ENCODE results near the gene RIPOR2.
"Not testable (repeated sequence)": the region's sequence is repeated elsewhere in the genome, so short reads cannot be mapped to it uniquely, and the experiment has no call there.

The RIPOR2 gene

GRCh38 chr6:24807584-24807983 lies 128.2 kb downstream of the RIPOR2 start:
- no peak for DNase-seq (ENCODE audit: low read depth in 3 of 3)

DNA sequence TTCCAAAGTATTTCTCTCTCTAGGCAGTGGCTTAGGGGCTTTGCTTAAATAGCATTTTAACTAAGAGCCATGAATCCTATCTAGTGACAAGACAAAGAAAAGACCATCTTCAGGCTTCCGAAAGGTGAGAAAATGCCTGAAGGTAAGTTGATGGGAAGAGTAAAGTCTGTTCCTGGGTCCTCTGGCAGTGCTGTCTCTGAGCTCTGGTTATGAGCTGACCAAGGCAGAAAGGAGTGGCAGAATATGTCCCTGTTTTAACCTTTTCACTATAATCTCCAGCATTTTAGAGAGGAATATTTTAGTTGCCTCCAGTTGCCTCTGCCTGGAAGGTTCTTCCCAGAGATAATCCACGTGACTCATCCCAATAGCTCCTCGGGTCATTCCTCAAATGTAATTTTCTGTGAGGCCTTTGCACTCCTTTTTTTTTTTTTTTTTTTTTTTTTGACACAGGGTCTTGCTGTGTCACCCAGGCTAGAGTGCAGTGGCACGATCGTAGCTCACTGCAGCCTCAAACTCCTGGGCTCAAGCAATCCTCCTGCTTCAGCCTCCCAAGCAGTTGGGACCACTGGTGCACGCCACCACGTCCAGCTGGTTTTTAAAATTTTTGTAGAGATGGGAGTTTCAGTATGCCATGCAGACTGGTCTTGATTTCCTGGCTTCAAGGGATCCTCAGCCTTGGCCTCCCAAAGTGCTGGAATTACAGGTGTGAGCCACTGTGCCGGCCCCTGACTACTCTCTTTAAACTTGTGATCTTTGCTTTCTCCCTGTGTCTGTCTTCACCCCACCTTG lies 133.3 kb downstream of the RIPOR2 start:
- no peak for DNase-seq (ENCODE audit: low read depth in 3 of 3)

- DNase-seq (ENCODE audit: low read depth in 3 of 3), result no peak
Measured at GRCh38 chr6:24799541-24799915, 136.2 kb downstream of the RIPOR2 start.

DNA sequence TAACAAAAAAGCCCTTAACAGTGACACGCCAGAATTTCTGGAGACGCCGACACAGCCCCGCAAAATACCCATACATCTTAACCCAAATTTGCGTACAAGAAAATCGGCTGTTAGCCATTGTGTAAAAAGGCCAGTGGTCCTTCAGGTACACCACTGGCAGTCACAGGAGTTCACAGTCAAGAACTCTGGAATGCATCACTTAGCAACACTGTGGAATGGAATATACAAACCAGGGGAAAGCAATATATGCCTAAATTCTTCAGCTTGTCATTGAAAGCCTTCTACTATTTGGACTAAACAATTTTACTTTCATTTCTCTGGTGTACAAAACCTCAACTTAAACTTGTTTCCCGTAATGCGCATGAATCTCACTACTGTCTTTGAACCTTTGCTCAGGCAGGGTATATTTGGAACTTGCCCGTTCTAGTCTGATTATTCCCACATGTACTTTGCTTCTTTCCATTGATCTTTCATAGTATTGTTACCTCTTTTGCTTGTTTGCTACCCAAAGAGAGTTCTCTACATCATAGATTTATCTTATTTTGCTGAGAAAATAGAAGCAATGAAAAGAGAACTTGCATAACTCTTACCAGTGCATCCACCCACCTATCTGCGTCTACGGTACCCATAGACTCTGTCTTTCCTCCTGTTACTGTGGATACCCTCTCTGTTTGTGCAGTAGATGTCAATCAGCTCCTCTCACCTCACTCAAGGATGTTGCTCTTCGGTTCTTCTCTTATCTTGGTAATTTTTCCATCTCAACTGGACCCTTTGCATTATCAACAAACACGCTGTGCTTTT lies 136.8 kb downstream of the RIPOR2 start, which contains the start of gene ARMH2:
Gene ARMH2 (minus strand): TSS at position 178 of the 801 bp plus-strand sequence. CDS start 60 bp downstream, at position 118.
- no peak for DNase-seq (ENCODE audit: low read depth in 3 of 3)

DNA sequence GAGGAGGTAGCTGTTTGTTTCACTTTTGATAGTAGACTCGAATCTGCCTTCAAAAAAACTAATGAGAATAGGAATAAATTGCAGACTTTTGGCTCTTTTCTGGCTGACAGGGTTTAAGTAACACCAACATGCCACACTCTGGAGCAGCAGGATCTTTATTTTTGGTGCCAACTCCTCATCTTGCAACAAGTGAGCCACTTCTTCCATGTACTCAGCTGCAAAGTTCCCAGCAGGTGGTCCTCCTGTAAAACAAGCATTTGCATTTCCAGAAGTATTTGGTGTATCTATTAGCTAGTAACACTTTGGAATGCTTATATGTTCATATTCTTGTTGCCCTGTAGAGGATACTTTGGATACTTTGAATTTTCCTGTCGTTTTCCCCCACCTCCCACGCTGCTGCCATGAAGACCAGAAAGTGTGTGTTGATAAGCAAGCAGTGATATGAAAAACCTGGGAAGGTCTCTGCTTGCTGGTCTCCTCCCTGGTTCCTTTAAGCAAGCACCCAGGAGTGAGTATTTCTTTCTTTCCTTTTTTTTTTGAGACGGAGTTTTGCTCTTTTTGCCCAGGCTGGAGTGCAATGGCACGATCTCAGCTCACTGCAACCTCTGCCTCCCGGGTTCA lies 138.1 kb downstream of the RIPOR2 start:
- no peak for DNase-seq (ENCODE audit: low read depth in 3 of 3)

DNA sequence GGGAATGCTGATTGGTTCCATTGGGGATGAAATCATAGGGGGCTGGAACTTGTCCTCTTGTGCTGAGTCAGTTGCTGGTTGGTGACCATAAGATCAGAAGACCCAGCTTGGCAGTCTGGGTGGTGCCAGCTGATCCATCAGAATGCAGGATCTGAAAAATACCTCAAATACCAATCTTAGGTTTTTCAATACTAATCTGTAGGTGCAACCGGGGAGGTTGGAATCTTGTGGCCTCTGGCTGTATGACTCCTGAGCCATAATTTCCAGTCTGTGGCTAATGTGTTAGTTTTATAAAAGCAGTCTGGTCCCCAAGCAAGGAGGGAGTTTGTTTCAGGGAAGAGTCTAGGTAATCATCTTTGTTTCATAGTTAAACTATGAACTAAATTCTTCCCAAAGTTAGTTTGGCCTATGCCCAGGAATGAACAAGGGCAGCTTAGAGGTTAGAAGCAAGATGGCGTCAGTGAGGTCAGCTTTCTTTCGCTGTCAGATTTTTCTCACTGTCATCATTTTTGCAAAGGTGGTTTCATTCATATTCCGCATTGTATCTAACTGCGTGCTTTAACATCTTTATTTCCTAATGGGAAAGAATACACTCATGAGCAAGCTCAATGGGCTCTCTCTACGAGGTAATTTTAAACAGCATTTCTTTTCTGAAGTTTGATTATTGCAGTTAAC lies 139.0 kb downstream of the RIPOR2 start:
- peak in 1 of 3 experiments; percentile 13 for DNase-seq (ENCODE audit: low read depth in 3 of 3)

- DNase-seq (ENCODE audit: low read depth in 3 of 3), result no peak
Measured at GRCh38 chr6:24795106-24795505, 140.7 kb downstream of the RIPOR2 start.

GRCh38 chr6:24788031-24788665 lies 147.6 kb downstream of the RIPOR2 start:
- no peak for DNase-seq (ENCODE audit: low read depth in 3 of 3)

DNA sequence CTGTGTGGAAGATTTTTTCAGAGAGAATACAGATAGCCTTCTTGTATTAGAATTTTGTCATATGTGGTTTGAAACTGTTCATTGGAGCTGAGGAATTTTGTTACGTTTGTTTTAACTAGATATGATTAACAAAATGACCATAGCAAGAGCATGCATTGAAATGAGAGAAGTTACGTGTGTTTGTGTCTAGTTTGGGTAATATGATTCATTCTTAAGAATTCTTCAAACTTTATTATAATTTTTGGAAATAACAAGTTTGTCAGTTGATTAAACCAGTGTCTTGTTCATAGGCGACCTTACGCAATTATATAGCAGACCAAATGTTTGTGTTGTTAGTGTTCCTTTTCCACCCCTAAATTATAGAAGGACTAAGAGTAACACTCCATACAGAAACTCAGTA lies 155.6 kb downstream of the RIPOR2 start:
- DNase-seq (ENCODE audit: low read depth in 3 of 3), result no peak

DNA sequence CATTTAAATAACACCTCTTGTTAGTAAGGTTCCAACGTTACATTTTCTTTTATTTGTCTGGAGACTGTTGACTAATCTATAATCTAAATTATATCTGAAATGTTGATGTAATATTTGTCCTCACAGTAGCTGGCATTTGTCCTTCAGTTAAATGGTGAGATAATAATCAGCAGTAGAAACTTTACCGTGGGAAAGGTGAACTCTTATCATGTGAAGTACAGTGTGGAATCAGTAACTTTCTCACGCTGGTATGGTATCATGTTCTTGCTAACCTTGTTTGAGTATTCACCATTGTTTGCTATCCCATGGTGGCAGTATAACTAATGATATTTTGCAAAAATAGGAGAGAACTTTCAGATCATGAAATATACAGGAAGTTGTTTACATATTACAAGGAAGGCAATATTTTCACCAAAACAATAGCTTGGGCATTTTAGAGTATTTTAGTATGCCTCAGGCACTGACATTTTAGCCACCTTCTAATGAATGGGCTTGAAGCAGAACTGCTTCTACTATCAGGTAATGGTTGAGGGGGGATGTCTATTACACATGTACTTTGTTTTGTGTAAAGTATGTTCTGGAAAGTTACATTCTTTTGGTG lies 156.2 kb downstream of the RIPOR2 start:
- DNase-seq (ENCODE audit: low read depth in 3 of 3), result no peak

GRCh38 chr6:24778878-24779277 lies 156.9 kb downstream of the RIPOR2 start:
- no peak for DNase-seq (ENCODE audit: low read depth in 3 of 3)

DNA sequence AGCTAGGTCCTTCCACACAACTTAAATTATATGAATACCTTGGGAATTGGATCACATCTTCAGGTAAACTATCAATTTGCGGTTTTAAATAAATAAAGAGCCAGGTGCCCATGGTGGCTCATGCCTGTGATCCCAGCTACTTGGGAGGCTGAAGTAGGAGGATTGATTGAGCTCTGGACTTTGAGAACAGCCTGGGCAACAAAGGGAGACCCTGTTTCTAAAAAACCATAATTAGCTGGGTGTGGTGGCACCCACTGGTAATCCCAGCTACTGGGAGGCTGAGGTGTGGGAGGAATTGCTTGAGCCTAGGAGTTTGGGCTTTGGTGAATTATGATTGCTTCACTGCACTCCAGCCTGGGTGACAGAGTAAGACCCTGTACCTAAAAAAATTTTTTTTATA lies 157.6 kb downstream of the RIPOR2 start:
- DNase-seq (ENCODE audit: low read depth in 3 of 3), result no peak

- DNase-seq (ENCODE audit: low read depth in 3 of 3), result no peak
Measured at GRCh38 chr6:24777227-24777626, 158.5 kb downstream of the RIPOR2 start.

GRCh38 chr6:24775520-24776058 lies 160.2 kb downstream of the RIPOR2 start:
- DNase-seq (ENCODE audit: low read depth in 3 of 3), result peak in 1 of 3 experiments; percentile 33

GRCh38 chr6:24774696-24775519 lies 160.9 kb downstream of the RIPOR2 start, which contains the start of gene GMNN:
Gene GMNN, plus strand, starts transcription at chr6:24774937. Its CDS starts 2,310 bp downstream, at chr6:24777247.
- peak; percentile 96 to 99 (median 96) for DNase-seq (ENCODE audit: low read depth in 3 of 3)

DNA sequence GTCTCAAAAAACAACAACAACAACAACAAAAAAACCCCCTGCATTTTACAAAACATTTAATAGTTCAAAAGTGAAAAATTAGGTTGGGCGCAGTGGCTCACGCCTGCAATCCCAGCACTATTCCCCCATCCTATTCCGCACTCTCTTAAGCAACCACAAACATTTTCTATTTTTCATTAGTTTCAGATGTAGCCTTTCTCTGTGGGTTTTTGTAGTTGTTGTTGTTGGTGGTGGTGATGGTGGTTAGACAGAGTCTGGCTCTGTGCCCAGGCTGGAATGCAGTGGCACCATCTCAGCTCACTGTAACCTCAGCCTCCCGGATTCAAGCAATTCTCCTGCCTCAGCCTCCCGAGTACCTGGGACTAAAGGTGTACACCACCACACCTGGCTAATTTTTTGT lies 167.4 kb downstream of the RIPOR2 start:
- DNase-seq (ENCODE audit: low read depth in 3 of 3), result no peak

DNA sequence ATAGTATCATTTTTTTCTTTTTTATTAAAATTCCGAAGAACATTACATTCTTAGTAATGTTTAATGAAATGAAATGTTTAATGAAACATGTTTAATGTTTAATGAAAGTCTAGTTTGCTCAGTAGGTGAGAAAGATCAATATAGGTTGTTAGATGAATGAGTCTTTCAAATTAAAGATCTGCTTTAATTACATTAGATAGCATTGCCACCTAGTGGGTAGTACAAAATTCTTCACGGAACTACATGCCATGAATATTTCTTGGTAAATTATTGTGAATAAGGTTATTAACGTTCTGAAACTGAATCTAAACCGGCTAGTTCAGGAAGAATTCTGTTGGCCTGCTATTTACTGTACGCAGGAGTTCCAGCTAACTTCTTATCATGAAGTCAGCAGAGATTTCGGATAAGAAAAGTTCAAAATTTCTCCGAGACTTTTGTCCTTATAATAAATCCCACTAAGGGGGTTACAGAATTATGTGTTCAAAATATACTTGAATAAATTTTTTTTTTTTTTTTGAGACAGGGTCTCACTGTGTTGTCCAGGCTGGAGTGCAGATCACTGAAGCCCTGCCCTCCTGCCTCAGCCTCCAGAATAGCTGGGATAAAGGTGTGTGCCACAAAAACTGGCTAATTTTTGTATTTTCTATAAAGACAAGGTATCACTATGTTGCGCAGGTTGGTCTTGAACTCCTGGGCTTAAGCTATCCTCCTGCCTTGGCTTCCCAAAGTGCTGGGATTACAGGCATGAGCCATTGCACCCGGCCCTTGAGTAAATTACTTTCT lies 168.9 kb downstream of the RIPOR2 start:
- no peak for DNase-seq (ENCODE audit: low read depth in 3 of 3)

DNA sequence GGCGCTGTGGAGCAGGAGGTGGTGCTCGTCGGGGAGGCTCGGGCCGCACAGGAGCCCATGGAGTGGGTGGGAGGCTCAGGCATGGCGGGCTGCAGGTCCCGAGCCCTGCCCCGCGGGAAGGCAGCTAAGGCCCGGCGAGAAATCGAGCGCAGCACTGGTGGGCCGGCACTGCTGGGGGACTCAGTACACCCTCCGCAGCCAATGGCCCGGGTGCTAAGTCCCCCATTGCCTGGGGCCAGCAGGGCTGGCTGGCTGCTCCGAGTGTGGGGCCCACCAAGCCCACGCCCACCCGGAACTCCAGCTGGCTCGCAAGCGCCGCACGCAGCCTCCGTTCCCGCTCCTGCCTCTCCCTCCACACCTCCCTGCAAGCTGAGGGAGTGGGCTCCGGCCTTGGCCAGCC lies 169.8 kb downstream of the RIPOR2 start:
- not testable (repeated sequence) for DNase-seq (ENCODE audit: low read depth in 3 of 3)

Data from stimulated activated CD4-positive, alpha-beta T cell treated with anti-CD3 and anti-CD28 coated beads, TNF-alpha, amount 100 ng/mL, for 24 hours (primary cell).